HepG2 (cell line): ENCODE data around the gene TRIM42. TPM values are rescaled to one million over a fixed set of nuclear protein-coding genes. Genes with fewer than 3 reads are reported as not detected.

Experiments
- CREB1 ChIP-seq, 2 experiments: fragments of 450-650 bp in 1 of 2; IDR thresholded peaks; 2 replicates each; pipeline ENCODE4 v1.6.1; 2016 to 2017; ENCODE audit warnings: control low read depth in 1 of 2, mild to moderate bottlenecking in 1 of 2, missing compliant biosample characterization in 1 of 2, missing genetic modification characterization in 1 of 2
- ELF1 ChIP-seq: sonication (generic); formaldehyde crosslinking; IDR thresholded peaks from 2 replicates; pipeline ENCODE4 v1.4.0; 2020; ENCODE audit warnings: missing genetic modification reagents
- FOXA1 ChIP-seq, 2 experiments: fragments of 450-650 bp in 1 of 2; sonication (generic) in 1 of 2; formaldehyde crosslinking in 1 of 2; IDR thresholded peaks; 2 replicates each; pipeline versions ENCODE4 v1.4.0 to v1.6.1; 2016 to 2020; ENCODE audit warnings: missing genetic modification reagents in 1 of 2
- HES4 ChIP-seq: sonication (generic); formaldehyde crosslinking; IDR thresholded peaks from 2 replicates; pipeline ENCODE4 v1.9.0; 2021; ENCODE audit warnings: mild to moderate bottlenecking, missing genetic modification reagents, borderline replicate concordance
- KAT7 ChIP-seq: IDR thresholded peaks from 2 replicates; pipeline ENCODE4 v1.6.1; 2018; ENCODE audit warnings: borderline replicate concordance, missing compliant biosample characterization
- NCOA2 ChIP-seq: sonication (generic); formaldehyde crosslinking; IDR thresholded peaks from 2 replicates; pipeline ENCODE4 v1.8.0; 2022; ENCODE audit warnings: inconsistent platforms
- NR2F2 ChIP-seq: IDR thresholded peaks from 2 replicates; pipeline ENCODE4 v1.6.1; 2012; ENCODE audit warnings: low read depth, inconsistent platforms, borderline replicate concordance
- REST ChIP-seq, 2 experiments: IDR thresholded peaks; 2 replicates each; pipeline ENCODE4 v1.6.1; 2011 to 2012; ENCODE audit warnings: low read length in 2 of 2, borderline replicate concordance in 1 of 2, low read depth in 1 of 2, mild to moderate bottlenecking in 1 of 2, moderate library complexity in 1 of 2
- TBX2 ChIP-seq: sonication (generic); formaldehyde crosslinking; IDR thresholded peaks from 2 replicates; pipeline ENCODE4 v1.5.0; 2020; ENCODE audit warnings: missing genetic modification reagents, mild to moderate bottlenecking, borderline replicate concordance
- YEATS4 ChIP-seq: sonication (generic); formaldehyde crosslinking; IDR thresholded peaks from 2 replicates; pipeline ENCODE4 v1.4.0; 2020; ENCODE audit warnings: missing genetic modification reagents, borderline replicate concordance
- ZFP37 ChIP-seq: sonication (generic); formaldehyde crosslinking; IDR thresholded peaks from 2 replicates; pipeline ENCODE4 v1.4.0; 2020; ENCODE audit warnings: missing genetic modification reagents, borderline replicate concordance
- ZMYM3 ChIP-seq: sonication (generic); formaldehyde crosslinking; IDR thresholded peaks from 2 replicates; pipeline ENCODE4 v1.5.1; 2020; ENCODE audit warnings: mild to moderate bottlenecking, missing genetic modification reagents
- ZNF383 ChIP-seq: sonication (generic); formaldehyde crosslinking; IDR thresholded peaks from 2 replicates; pipeline ENCODE4 v1.4.0; 2020; ENCODE audit warnings: missing genetic modification reagents, mild to moderate bottlenecking, borderline replicate concordance
- ZNF512 ChIP-seq: sonication (generic); formaldehyde crosslinking; IDR thresholded peaks from 2 replicates; pipeline ENCODE4 v1.4.0; 2020; ENCODE audit warnings: mild to moderate bottlenecking, missing genetic modification reagents
- ZNF766 ChIP-seq: sonication (generic); formaldehyde crosslinking; IDR thresholded peaks from 2 replicates; pipeline ENCODE4 v1.5.0; 2020; ENCODE audit warnings: missing genetic modification reagents, borderline replicate concordance
- polyA plus RNA-seq, 8 experiments: library from polyadenylated mRNA; depleted of rRNA in 3 of 8; stranded (reverse) in 7 of 8; unstranded in 1 of 8; fragments of >200 nt; fragmentation: Illumina TruSeq in 4 of 8; extraction: Trizol in 4 of 8; gene quantifications; 2 replicates each; pipeline versions ENCODE4 v1.2.1 to v1.2.3, GENCODE V29; 2011 to 2016; ENCODE audit warnings: low read depth in 4 of 8, missing spikeins in 1 of 8, mixed read lengths in 1 of 8; ENCODE audit not compliant: insufficient read depth in 1 of 8
- total RNA-seq, 5 experiments: library from RNA; depleted of rRNA; stranded (reverse); fragments of >200 nt; fragmentation: Illumina TruSeq; extraction: Trizol; gene quantifications; 2 replicates each; pipeline ENCODE4 v1.2.3, GENCODE V29; 2016; ENCODE audit warnings: low read depth in 1 of 5
- TF ChIP-seq, protein P1 (sequence below): IDR thresholded peaks from 2 replicates; pipeline ENCODE4 v1.4.0; 2020; ENCODE audit warnings: mild to moderate bottlenecking, missing genetic modification reagents
- TF ChIP-seq, protein P2 (sequence below): sonication (generic); formaldehyde crosslinking; IDR thresholded peaks from 2 replicates; pipeline ENCODE4 v1.4.0; 2020; ENCODE audit warnings: missing genetic modification reagents

The TRIM42 gene
- total and polyA plus RNA-seq, 2 of the 13 experiments (the other 11 are each of a cell fraction or from before 2014, with no cell fraction given), result not detected

GRCh38 chr3:140711390-140712035, 33.6 kb downstream of the TRIM42 start (continued):
- TF ChIP-seq, protein P1, sequence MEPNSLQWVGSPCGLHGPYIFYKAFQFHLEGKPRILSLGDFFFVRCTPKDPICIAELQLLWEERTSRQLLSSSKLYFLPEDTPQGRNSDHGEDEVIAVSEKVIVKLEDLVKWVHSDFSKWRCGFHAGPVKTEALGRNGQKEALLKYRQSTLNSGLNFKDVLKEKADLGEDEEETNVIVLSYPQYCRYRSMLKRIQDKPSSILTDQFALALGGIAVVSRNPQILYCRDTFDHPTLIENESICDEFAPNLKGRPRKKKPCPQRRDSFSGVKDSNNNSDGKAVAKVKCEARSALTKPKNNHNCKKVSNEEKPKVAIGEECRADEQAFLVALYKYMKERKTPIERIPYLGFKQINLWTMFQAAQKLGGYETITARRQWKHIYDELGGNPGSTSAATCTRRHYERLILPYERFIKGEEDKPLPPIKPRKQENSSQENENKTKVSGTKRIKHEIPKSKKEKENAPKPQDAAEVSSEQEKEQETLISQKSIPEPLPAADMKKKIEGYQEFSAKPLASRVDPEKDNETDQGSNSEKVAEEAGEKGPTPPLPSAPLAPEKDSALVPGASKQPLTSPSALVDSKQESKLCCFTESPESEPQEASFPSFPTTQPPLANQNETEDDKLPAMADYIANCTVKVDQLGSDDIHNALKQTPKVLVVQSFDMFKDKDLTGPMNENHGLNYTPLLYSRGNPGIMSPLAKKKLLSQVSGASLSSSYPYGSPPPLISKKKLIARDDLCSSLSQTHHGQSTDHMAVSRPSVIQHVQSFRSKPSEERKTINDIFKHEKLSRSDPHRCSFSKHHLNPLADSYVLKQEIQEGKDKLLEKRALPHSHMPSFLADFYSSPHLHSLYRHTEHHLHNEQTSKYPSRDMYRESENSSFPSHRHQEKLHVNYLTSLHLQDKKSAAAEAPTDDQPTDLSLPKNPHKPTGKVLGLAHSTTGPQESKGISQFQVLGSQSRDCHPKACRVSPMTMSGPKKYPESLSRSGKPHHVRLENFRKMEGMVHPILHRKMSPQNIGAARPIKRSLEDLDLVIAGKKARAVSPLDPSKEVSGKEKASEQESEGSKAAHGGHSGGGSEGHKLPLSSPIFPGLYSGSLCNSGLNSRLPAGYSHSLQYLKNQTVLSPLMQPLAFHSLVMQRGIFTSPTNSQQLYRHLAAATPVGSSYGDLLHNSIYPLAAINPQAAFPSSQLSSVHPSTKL (CRISPR knock-in tag), result peak; percentile 97
- TF ChIP-seq KAT7 (peak; percentile 58; the same call in 1 of the 2 replicates), ELF1 (CRISPR knock-in tag) (no peak), NCOA2 (CRISPR knock-in tag) (peak; percentile 96), NR2F2 (peak; percentile 90), YEATS4 (CRISPR knock-in tag) (0 out of 2 replicates have a peak, but pooled peaks have one; percentile 32), HES4 (CRISPR knock-in tag) (no peak), REST (IDR thresholded peaks at IDR 0.05; ENCODE audit: borderline replicate concordance in 1 of 2, low read depth in 1 of 2, low read length in 2 of 2) (no peak), ZFP37 (CRISPR knock-in tag) (0 out of 2 replicates have a peak, but pooled peaks have one; percentile 48), TBX2 (peak; percentile 64), ZNF766 (CRISPR knock-in tag) (0 out of 2 replicates have a peak, but pooled peaks have one; percentile 65), CREB1 (IDR thresholded peaks at IDR 0.05) (no peak), CREB1 (CRISPR knock-in tag; IDR thresholded peaks at IDR 0.05) (no peak), ZNF512 (no peak), ZMYM3 (CRISPR knock-in tag) (peak; percentile 30; the same call in 1 of the 2 replicates), FOXA1 (IDR thresholded peaks at IDR 0.05) (no peak), FOXA1 (CRISPR knock-in tag; IDR thresholded peaks at IDR 0.05) (peak; percentile 81), ZNF383 (no peak)
- TF ChIP-seq, protein P2, sequence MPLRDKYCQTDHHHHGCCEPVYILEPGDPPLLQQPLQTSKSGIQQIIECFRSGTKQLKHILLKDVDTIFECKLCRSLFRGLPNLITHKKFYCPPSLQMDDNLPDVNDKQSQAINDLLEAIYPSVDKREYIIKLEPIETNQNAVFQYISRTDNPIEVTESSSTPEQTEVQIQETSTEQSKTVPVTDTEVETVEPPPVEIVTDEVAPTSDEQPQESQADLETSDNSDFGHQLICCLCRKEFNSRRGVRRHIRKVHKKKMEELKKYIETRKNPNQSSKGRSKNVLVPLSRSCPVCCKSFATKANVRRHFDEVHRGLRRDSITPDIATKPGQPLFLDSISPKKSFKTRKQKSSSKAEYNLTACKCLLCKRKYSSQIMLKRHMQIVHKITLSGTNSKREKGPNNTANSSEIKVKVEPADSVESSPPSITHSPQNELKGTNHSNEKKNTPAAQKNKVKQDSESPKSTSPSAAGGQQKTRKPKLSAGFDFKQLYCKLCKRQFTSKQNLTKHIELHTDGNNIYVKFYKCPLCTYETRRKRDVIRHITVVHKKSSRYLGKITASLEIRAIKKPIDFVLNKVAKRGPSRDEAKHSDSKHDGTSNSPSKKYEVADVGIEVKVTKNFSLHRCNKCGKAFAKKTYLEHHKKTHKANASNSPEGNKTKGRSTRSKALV (CRISPR knock-in tag), result no peak
